ENCODE results near the gene COMT. TPM values are rescaled to one million over a fixed set of nuclear protein-coding genes. Genes with fewer than 3 reads are reported as not detected.

COMT gene
- total RNA-seq, 2 donors from 2014 or later: 26.6 to 27.8 TPM

DNA sequence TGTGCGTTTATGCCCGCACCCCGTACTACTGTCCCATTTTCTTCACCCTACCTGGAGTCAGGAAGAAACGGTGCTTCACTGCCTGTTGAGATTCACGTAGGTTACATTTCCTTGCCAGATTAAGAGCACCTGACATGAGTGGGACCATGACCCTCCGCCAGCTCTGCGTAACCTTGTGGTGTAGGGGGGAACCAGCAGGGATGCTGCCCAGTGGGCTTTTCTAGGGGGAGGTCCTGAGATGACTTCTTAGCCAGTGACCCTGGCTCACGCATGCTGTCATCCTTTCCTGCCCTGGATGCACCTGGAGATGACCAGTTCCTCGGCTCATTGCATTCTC lies 76.0 kb downstream of the COMT start:
- H3K4me1 Mint-ChIP-seq: peaks cover 8% of the 10 kb centered on the region
- Histone ChIP-seq H3K4me3 (ENCODE audit: low read length) (peak overlapping the region; percentile 82), H3K36me3 (ENCODE audit: control insufficient read depth, insufficient read depth, low read length) (no peaks in the 10 kb centered on the region), H3K9me3 (ENCODE audit: control insufficient read depth, low read length) (no peaks in the 10 kb centered on the region), H3K27me3 (ENCODE audit: control insufficient read depth, insufficient read depth, low read length, poor library complexity, severe bottlenecking) (peaks cover 52% of the 10 kb centered on the region), H3K9ac (ENCODE audit: extremely low read depth, low read length, poor library complexity, severe bottlenecking) (no peak overlapping the region), H3K4me1 (ENCODE audit: control insufficient read depth, insufficient read depth, low read length) (peaks cover 10% of the 10 kb centered on the region), H3K27ac (ENCODE audit: low read depth, low read length) (no peak overlapping the region)
- H3K9me3 Mint-ChIP-seq: no peaks in the 10 kb centered on the region
- no peaks in the 10 kb centered on the region for H3K36me3 Mint-ChIP-seq (ENCODE audit: low read depth)
- peak overlapping the region; percentile 63 for H3K4me3 Mint-ChIP-seq
- DNase-seq: no peak
- TF ChIP-seq, protein P1, sequence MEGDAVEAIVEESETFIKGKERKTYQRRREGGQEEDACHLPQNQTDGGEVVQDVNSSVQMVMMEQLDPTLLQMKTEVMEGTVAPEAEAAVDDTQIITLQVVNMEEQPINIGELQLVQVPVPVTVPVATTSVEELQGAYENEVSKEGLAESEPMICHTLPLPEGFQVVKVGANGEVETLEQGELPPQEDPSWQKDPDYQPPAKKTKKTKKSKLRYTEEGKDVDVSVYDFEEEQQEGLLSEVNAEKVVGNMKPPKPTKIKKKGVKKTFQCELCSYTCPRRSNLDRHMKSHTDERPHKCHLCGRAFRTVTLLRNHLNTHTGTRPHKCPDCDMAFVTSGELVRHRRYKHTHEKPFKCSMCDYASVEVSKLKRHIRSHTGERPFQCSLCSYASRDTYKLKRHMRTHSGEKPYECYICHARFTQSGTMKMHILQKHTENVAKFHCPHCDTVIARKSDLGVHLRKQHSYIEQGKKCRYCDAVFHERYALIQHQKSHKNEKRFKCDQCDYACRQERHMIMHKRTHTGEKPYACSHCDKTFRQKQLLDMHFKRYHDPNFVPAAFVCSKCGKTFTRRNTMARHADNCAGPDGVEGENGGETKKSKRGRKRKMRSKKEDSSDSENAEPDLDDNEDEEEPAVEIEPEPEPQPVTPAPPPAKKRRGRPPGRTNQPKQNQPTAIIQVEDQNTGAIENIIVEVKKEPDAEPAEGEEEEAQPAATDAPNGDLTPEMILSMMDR (conservative IDR thresholded peaks at IDR 0.05): no peak
- no peak overlapping the region for H3K27ac Mint-ChIP-seq
- H3K27me3 Mint-ChIP-seq (ENCODE audit: insufficient read depth): peaks cover 55% of the 10 kb centered on the region
- 59 to 62% methylated on average over 8 to 9 of the region's 9 CpGs for WGBS, 2 experiments (ENCODE audit: insufficient coverage in 1 of 2, insufficient read length in 1 of 2)

- peaks cover 52% of the 10 kb centered on the region for H3K27me3 ChIP-seq (ENCODE audit: control insufficient read depth, insufficient read depth, low read length, poor library complexity, severe bottlenecking)
- H3K4me3 ChIP-seq (ENCODE audit: low read length): no peak overlapping the region
- no peaks in the 10 kb centered on the region for H3K9me3 ChIP-seq (ENCODE audit: control insufficient read depth, low read length)
- no peak overlapping the region for H3K27ac ChIP-seq (ENCODE audit: low read depth, low read length)
- no peak for DNase-seq
- H3K9ac ChIP-seq (ENCODE audit: extremely low read depth, low read length, poor library complexity, severe bottlenecking): no peak overlapping the region
- Mint-ChIP-seq H3K4me1 (peaks cover 8% of the 10 kb centered on the region), H3K36me3 (ENCODE audit: low read depth) (no peaks in the 10 kb centered on the region), H3K4me3 (peak overlapping the region; percentile 63), H3K27me3 (ENCODE audit: insufficient read depth) (peaks cover 55% of the 10 kb centered on the region), H3K9me3 (no peaks in the 10 kb centered on the region), H3K27ac (no peak overlapping the region)
- TF ChIP-seq, protein P1 (conservative IDR thresholded peaks at IDR 0.05): no peak
- 83 to 90% methylated on average over 4 to 5 of the region's 5 CpGs for WGBS, 2 experiments (ENCODE audit: insufficient coverage in 1 of 2, insufficient read length in 1 of 2)
- peaks cover 10% of the 10 kb centered on the region for H3K4me1 ChIP-seq (ENCODE audit: control insufficient read depth, insufficient read depth, low read length)
- H3K36me3 ChIP-seq (ENCODE audit: control insufficient read depth, insufficient read depth, low read length): no peaks in the 10 kb centered on the region
Measured at GRCh38 chr22:20018001-20018400, 76.4 kb downstream of the COMT start.

Small RNA genes within 50 kb of the gene (microRNA-seq; reads per million reads assigned to microRNA genes)
- not detected for gene MIR4761 (ENCODE audit: borderline microRNAs expressed)

Other genes with a start within 250 kb of the COMT start
- 10 to 100 TPM in 1 of 2 donors, 1 to 10 TPM in 1; 9.8 to 20.0 TPM for gene SEPTIN5, start 227.3 kb upstream of the COMT start, total RNA-seq
- under 1 TPM; 0.48 to 0.62 TPM for gene GP1BB, start 218.2 kb upstream of the COMT start, total RNA-seq
- gene TBX1, start 181.0 kb upstream of the COMT start, total RNA-seq: 1 to 10 TPM in 1 of 2 donors, not detected in 1; 1.3 TPM
- gene GNB1L, start 86.9 kb upstream of the COMT start, total RNA-seq: 10 to 100 TPM in 1 of 2 donors, 1 to 10 TPM in 1; 9.5 to 12.2 TPM
- 10 to 100 TPM; 20.6 to 22.2 TPM for gene RTL10, start 86.9 kb upstream of the COMT start, total RNA-seq
- 10 to 100 TPM in 1 of 2 donors, 1 to 10 TPM in 1; 7.3 to 13.6 TPM for gene TXNRD2, start within 50 bp of the COMT start, total RNA-seq
- gene ARVCF, start 75.1 kb downstream of the COMT start, total RNA-seq: 10 to 100 TPM; 48.3 to 61.3 TPM
- 10 to 100 TPM; 19.9 to 21.8 TPM for gene TANGO2, start 79.3 kb downstream of the COMT start, total RNA-seq
- gene DGCR8, start 138.5 kb downstream of the COMT start, total RNA-seq: 10 to 100 TPM; 61.3 to 76.1 TPM
- gene RANBP1, start 174.3 kb downstream of the COMT start, total RNA-seq: 100 to 1,000 TPM; 320 to 415 TPM
- 10 to 100 TPM; 45.6 to 55.2 TPM for gene TRMT2A, start 175.5 kb downstream of the COMT start, total RNA-seq
- gene ZDHHC8, start 190.0 kb downstream of the COMT start, total RNA-seq: 10 to 100 TPM; 82.2 to 82.3 TPM
- gene CCDC188, start 209.3 kb downstream of the COMT start, total RNA-seq: not detected

Data from endodermal cell (in vitro differentiated cells).